Small intestine (tissue), 7 donors: ENCODE data around the gene LHFPL6. TPM values are rescaled to one million over a fixed set of nuclear protein-coding genes. Genes with fewer than 3 reads are reported as not detected.

ENCODE experiments used
- DNase-seq, 2 donors: peaks; one replicate each; pipeline versions ENCODE4 v3.0.0 to v3.0.0-alpha.2; 2013
- FAIRE-seq: peaks from 2 replicates; lab custom pipeline; 2012; peaks lifted over from hg19 to GRCh38; lab: Jason Lieb, UNC
- H3K27ac ChIP-seq, 3 donors: one replicate each; pipeline ENCODE4 v1.5.1; 2013; ENCODE audit warnings: low read length in 2 of 3, mild to moderate bottlenecking in 2 of 3, control low read depth in 1 of 3, inconsistent platforms in 1 of 3, low read depth in 1 of 3, moderate library complexity in 1 of 3
- H3K27me3 ChIP-seq, 3 donors: one replicate each; pipeline ENCODE4 v1.6.1; 2013; ENCODE audit warnings: low read length in 3 of 3, inconsistent platforms in 1 of 3; ENCODE audit not compliant: control insufficient read depth in 3 of 3, insufficient read depth in 3 of 3
- H3K36me3 ChIP-seq, 3 donors: one replicate each; pipeline ENCODE4 v1.6.1; 2013; ENCODE audit warnings: low read length in 3 of 3, inconsistent platforms in 1 of 3, low read depth in 1 of 3, mild to moderate bottlenecking in 1 of 3, moderate library complexity in 1 of 3; ENCODE audit not compliant: control insufficient read depth in 3 of 3, insufficient read depth in 2 of 3
- H3K4me1 ChIP-seq, 3 donors: one replicate each; pipeline ENCODE4 v1.6.1; 2013; ENCODE audit warnings: low read length in 2 of 3, inconsistent platforms in 1 of 3, low read depth in 1 of 3, mild to moderate bottlenecking in 1 of 3, moderate library complexity in 1 of 3; ENCODE audit not compliant: control insufficient read depth in 3 of 3, insufficient read depth in 2 of 3
- H3K4me3 ChIP-seq, 3 donors: one replicate each; pipeline ENCODE4 v1.5.1; 2013; ENCODE audit warnings: low read length in 3 of 3, control low read depth in 1 of 3, inconsistent platforms in 1 of 3, low read depth in 1 of 3, mild to moderate bottlenecking in 1 of 3, moderate library complexity in 1 of 3
- H3K9me3 ChIP-seq, 2 donors: one replicate each; pipeline ENCODE4 v1.6.1; 2013; ENCODE audit warnings: low read depth in 1 of 2, low read length in 1 of 2; ENCODE audit not compliant: control insufficient read depth in 2 of 2, insufficient read depth in 1 of 2
- WGBS, 3 donors: extraction: QIAGEN DNeasy Blood & Tissue Kit; methylation state at CpG; one replicate each; pipeline ENCODE4 v1.1.7; 2013; 5-methylcytosine and 5-hydroxymethylcytosine counted together
- polyA plus RNA-seq, 4 donors: library from polyadenylated mRNA; stranded (reverse) in 3 of 4; unstranded in 1 of 4; fragments of 200-250 nt in 3 of 4; fragments of 120-200 nt in 1 of 4; gene quantifications; one replicate each; pipeline versions ENCODE4 v1.2.1 to v1.2.3, GENCODE V29; 2013
- donor health status: healthy with polysubstance abuse.
- donor health status: control.
- donor health status: control.
- donor health status: Bipolar disorder and iron deficiency.
- donor health status: healthy.

Gene LHFPL6
- polyA plus RNA-seq, 4 donors: 0.22 to 19.9 (median 5.1) TPM

DNA sequence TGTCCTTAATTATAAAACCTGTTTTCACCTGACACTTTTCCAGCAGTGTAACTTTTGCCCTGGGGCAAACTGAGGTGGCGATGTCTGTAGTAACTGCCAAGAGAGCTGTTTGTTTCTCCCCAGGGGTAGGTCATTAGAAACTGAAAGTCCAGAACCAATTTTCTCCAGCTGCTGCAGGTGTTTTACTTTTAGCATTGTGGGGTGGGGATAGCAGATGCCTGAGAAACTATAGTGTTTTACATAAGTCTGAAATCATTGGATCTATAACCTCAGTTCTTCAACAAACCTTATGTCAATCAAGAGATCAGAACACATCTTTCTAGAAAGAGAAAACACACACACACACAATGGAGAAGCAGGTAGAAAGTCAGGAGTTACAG is 92.7 kb downstream of the LHFPL6 start:
- Histone ChIP-seq H3K27ac (no peak overlapping the region), H3K9me3 (no peaks in the 10 kb centered on the region), H3K36me3 (no peaks in the 10 kb centered on the region), H3K4me1 (no peaks in the 10 kb centered on the region), H3K4me3 (no peak overlapping the region), H3K27me3 (no peaks in the 10 kb centered on the region)
- FAIRE-seq (no peak), DNase-seq (no peak)
- 27 to 59% (median 34%) methylated on average over 1 of the region's 1 CpG for WGBS, 3 donors

DNA sequence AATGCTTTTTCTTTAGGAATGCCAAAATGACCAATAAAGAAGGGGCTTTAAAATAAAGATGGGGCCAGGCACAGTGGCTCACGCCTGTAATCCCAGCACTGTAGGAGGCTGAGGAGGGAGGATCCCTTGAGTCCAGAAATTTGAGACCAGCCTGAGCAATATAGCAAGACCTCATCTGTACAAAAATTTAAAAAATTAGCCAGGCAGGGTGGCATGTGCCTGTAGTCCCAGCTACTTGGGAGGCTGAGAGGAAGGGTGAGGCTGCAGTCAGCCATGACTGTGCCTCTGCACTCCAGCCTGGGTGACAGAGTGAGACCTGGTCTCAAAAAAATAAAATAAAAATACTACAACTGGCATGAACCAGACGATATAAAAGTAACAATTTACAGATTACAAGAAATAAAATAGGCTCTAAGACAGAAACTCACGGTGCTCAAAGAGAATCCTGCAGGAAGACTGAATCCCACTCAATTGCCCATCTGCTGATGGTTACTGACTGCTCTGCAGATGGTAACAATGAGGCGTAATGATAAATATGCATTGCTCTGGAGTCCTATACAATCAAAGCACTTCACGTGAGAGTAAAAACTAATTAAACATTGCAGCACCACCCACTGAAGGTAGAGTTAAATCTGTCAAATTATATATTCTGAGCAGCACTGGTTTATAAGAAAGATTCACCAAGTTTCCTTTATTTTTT is 93.2 kb downstream of the LHFPL6 start:
- no peaks in the 10 kb centered on the region for H3K4me1 ChIP-seq

DNA sequence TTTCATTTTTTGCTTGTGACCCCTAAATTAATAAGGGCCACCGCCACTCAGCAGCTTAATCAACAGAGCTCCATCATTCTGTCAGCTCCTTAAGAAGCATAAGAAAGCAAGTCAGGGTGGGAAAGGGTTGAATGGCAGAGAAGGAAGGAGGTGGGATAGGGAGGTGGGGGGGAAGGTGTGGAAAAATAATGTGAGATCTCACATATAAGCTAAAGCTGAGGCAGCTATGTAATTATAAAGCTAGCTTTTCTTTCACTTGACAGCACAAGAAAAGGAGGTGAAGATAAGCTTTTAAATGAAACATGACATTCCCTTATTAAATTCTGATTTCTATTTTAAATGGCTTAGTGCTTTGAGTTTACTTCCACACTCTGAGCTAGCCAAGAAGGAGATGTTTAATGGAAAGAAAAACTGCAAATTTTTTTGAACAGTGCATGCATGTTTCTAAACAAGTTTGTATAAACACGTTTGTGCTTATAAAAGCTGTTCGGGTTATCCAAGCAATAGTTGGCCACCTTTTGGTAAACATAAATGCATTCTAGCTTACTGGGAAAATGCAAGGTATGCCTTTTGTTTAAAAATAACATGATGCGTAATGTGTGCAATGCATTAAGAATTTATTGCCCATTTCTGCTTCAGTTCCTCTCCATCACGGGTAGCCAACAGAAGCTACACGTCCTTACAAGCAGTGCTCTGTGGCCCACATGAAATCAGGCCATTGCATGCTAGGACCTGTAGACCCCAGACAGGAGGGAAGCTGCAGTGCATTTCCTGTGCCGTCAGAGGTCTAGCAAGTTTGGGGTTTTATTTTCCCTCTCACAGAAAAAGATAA is 96.2 kb downstream of the LHFPL6 start:
- no peak overlapping the region for H3K27ac ChIP-seq
- no peak for FAIRE-seq
- H3K4me1 ChIP-seq: no peaks in the 10 kb centered on the region
- H3K36me3 ChIP-seq: no peaks in the 10 kb centered on the region
- H3K27me3 ChIP-seq: no peaks in the 10 kb centered on the region
- H3K9me3 ChIP-seq: no peaks in the 10 kb centered on the region
- WGBS, 3 donors: 62 to 73% (median 70%) methylated on average over 7 of the region's 7 CpGs
- no peak overlapping the region for H3K4me3 ChIP-seq
- DNase-seq: peak in 1 of 2 donors; percentile 4

More for the DNA sequence above, 93.2 kb downstream of the LHFPL6 start:
- Histone ChIP-seq H3K36me3 (no peaks in the 10 kb centered on the region), H3K9me3 (no peaks in the 10 kb centered on the region), H3K27ac (no peak overlapping the region), H3K27me3 (no peaks in the 10 kb centered on the region), H3K4me3 (no peak overlapping the region)
- FAIRE-seq (no peak), DNase-seq (no peak)
- 25 to 48% (median 29%) methylated on average over 5 of the region's 5 CpGs for WGBS, 3 donors

DNA sequence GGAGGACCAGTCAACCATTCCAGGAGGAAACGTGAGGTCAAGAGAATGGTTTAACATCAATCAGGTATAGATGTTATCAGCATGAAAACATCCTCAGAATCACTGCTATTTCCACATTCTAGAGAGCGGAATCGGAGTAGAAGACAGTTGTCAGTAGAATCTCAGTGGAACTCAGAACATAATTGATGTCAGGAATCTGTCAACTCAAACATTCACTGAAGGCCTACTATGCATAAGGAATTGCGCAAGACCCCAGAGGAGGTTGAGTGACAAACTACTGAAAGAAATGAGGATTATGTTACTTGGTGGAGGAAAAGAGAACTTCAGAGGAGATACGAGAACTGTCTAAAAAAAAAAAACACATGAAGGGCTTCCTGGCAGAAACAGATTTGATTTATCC is 97.8 kb downstream of the LHFPL6 start:
- no peak overlapping the region for H3K4me3 ChIP-seq
- H3K36me3 ChIP-seq: no peaks in the 10 kb centered on the region
- no peak overlapping the region for H3K27ac ChIP-seq
- H3K27me3 ChIP-seq: no peaks in the 10 kb centered on the region
- no peaks in the 10 kb centered on the region for H3K4me1 ChIP-seq
- 83 to 86% (median 84%) methylated on average over 5 of the region's 5 CpGs for WGBS, 3 donors
- DNase-seq (no peak), FAIRE-seq (no peak)
- no peaks in the 10 kb centered on the region for H3K9me3 ChIP-seq

DNA sequence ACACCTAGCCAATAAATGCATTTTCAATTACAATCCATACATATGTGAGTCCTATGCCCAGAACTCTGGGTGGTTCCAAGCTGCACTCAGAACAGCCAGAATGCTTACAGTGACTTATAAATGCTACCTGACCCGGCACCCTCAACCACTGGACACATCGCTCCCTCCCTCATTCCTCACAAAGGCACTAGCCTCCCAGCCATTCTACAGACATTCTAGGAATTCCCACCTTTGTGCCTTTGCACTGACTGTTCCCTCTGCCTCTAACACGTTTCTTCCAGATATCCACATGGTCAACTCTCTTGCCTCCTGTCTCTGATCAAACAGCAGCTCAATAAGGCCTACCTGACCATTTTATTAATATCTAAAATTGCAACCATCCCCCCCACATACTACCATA is 99.9 kb downstream of the LHFPL6 start:
- no peaks in the 10 kb centered on the region for H3K4me1 ChIP-seq
- H3K9me3 ChIP-seq: no peaks in the 10 kb centered on the region
- no peak overlapping the region for H3K27ac ChIP-seq
- H3K27me3 ChIP-seq: no peaks in the 10 kb centered on the region
- no peak overlapping the region for H3K4me3 ChIP-seq
- WGBS, 3 donors: 89 to 90% (median 90%) methylated on average over 3 of the region's 3 CpGs
- DNase-seq (no peak), FAIRE-seq (no peak)
- H3K36me3 ChIP-seq: no peaks in the 10 kb centered on the region

DNA sequence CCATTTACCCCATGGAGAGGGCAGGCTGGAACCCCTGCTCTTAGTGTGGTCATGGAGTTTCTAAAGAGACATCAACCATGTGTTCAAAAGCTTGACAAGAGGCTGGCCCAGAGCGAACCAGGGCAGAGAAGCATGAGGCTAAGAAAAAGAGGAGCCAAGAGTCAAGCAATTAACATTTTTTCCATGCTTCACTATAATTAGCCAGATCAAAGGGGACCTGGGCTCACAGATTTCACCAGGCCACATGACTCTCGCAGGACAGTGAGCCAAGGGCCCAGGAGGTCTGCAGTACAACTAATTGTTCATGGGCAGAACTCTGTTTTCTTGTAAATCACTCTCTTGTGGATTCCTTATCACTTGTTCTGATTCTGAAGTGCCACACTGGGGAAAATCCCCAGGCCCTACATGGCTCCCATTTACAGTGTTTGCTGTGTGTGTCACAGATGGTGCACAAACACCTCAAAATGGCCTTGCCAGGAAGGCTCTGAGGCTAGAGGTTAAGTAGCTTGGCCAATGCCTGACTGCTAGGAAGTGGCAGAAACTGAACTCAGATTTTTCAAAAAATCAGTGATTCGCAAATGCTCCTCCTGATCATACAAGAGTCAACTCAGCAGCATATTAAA is 101.2 kb downstream of the LHFPL6 start:
- Histone ChIP-seq H3K4me1 (no peaks in the 10 kb centered on the region), H3K27me3 (no peaks in the 10 kb centered on the region), H3K9me3 (no peaks in the 10 kb centered on the region), H3K4me3 (no peak overlapping the region), H3K36me3 (no peaks in the 10 kb centered on the region), H3K27ac (no peak overlapping the region)
- 84 to 92% (median 87%) methylated on average over 3 of the region's 3 CpGs for WGBS, 3 donors
- DNase-seq: no peak
- FAIRE-seq: no peak

DNA sequence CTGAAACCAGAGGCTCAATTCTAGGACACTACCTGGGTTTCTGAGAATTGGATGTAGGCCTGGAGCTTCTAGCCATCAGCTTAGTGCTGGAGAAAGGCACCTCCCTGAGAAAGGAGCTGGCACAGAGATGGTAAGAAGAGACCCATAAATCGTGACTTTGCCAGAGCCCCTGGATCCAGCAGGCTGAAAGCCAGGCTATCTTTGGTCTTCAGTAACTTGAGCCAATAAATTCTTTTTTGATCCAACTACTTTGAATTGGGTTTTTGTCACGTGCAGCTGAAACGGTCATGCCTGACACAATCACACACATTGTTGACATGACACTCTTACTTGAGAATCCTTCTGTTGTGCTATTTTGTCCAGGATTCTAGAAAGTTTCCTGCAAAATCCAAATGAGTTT is 103.4 kb downstream of the LHFPL6 start:
- Histone ChIP-seq H3K9me3 (no peaks in the 10 kb centered on the region), H3K4me1 (no peaks in the 10 kb centered on the region), H3K36me3 (no peaks in the 10 kb centered on the region), H3K4me3 (no peak overlapping the region), H3K27me3 (no peaks in the 10 kb centered on the region), H3K27ac (no peak overlapping the region)
- DNase-seq (no peak), FAIRE-seq (no peak)
- WGBS, 3 donors: 61 to 74% (median 69%) methylated on average over 3 of the region's 3 CpGs

DNA sequence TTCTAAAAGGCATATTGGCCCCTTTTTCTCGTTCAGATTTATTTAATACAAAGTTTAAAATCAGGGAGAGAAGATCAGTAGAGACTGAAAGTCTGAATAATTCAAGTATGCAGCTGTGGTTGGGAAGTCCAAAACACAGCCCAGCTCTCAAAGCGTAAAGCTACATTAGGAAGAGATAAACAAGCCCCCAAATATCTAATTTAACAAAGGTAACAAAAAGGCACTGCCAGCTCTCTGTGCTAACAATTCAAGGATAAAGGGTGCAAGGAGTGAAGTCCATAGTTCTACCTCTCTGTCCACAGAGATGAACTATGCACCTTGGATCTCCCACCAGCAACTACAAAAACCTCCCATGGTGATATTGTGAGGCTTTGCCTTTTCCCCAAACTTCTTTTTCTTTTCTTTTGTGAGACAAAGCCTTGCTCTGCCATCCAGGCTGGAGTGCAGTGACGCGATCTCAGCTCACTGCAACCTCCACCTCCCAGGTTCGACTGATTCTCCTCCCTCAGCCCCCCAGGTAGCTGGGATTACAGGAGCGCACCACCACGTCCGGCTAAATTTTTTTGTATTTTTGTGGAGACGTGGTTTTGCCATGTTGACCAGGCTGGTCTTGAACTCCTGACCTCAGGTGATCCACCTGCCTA is 104.4 kb downstream of the LHFPL6 start:
- WGBS, 3 donors: 82 to 88% (median 86%) methylated on average over 9 of the region's 9 CpGs
- Histone ChIP-seq H3K9me3 (no peaks in the 10 kb centered on the region), H3K36me3 (no peaks in the 10 kb centered on the region), H3K4me1 (no peaks in the 10 kb centered on the region), H3K4me3 (no peak overlapping the region), H3K27ac (no peak overlapping the region), H3K27me3 (no peaks in the 10 kb centered on the region)
- FAIRE-seq (no peak), DNase-seq (no peak)
